Trophoblast cell (in vitro differentiated cells and primary cell): Measurements from ENCODE around the gene AP1S1.

ENCODE experiments used
- DNase-seq, 2 donors: peaks; one replicate each; pipeline ENCODE4 v3.0.0-alpha.2; 2016
- H2AFZ ChIP-seq: 2 replicates; pipeline ENCODE4 v1.6.1; 2013; ENCODE audit warnings: low read length, moderate library complexity, mild to moderate bottlenecking; ENCODE audit not compliant: insufficient read depth, poor library complexity
- H2AK5ac ChIP-seq: 2 replicates; pipeline ENCODE4 v1.6.1; 2013; ENCODE audit warnings: mild to moderate bottlenecking, low read length
- H2BK120ac ChIP-seq: 2 replicates; pipeline ENCODE4 v1.6.1; 2013; ENCODE audit warnings: low read length, mild to moderate bottlenecking, moderate library complexity; ENCODE audit not compliant: insufficient read depth, poor library complexity
- H2BK12ac ChIP-seq: 2 replicates; pipeline ENCODE4 v1.6.1; 2013; ENCODE audit warnings: mild to moderate bottlenecking, low read length, moderate library complexity
- H2BK5ac ChIP-seq: 2 replicates; pipeline ENCODE4 v1.6.1; 2013; ENCODE audit warnings: low read length, low read depth, moderate library complexity, mild to moderate bottlenecking; ENCODE audit not compliant: poor library complexity
- H3K14ac ChIP-seq: 2 replicates; pipeline ENCODE4 v1.6.1; 2013; ENCODE audit warnings: mild to moderate bottlenecking, low read length
- H3K18ac ChIP-seq: 2 replicates; pipeline ENCODE4 v1.6.1; 2013; ENCODE audit warnings: mild to moderate bottlenecking, low read length
- H3K23ac ChIP-seq: 2 replicates; pipeline ENCODE4 v1.6.1; 2013; ENCODE audit warnings: low read length
- H3K27ac ChIP-seq: 2 replicates; pipeline ENCODE4 v1.5.1; 2013; ENCODE audit warnings: low read depth, mild to moderate bottlenecking, inconsistent platforms, low read length, moderate library complexity
- H3K27me3 ChIP-seq: 2 replicates; pipeline ENCODE4 v1.6.1; 2013; ENCODE audit warnings: inconsistent platforms, mild to moderate bottlenecking, low read length, moderate library complexity; ENCODE audit not compliant: insufficient read depth
- H3K36me3 ChIP-seq, 2 experiments: 1 replicate in 1 of 2; 2 replicates in 1 of 2; pipeline ENCODE4 v1.6.1; 2013; ENCODE audit warnings: low read length in 2 of 2, mild to moderate bottlenecking in 2 of 2, moderate library complexity in 1 of 2; ENCODE audit not compliant: insufficient read depth in 2 of 2, control insufficient read depth in 1 of 2
- H3K4ac ChIP-seq: 2 replicates; pipeline ENCODE4 v1.6.1; 2013; ENCODE audit warnings: low read depth, mild to moderate bottlenecking, low read length, moderate library complexity
- H3K4me1 ChIP-seq, 2 experiments: 1 replicate in 1 of 2; 2 replicates in 1 of 2; pipeline ENCODE4 v1.6.1; 2013; ENCODE audit warnings: low read length in 2 of 2, mild to moderate bottlenecking in 2 of 2, moderate library complexity in 1 of 2; ENCODE audit not compliant: insufficient read depth in 2 of 2, control insufficient read depth in 1 of 2
- H3K4me2 ChIP-seq: 2 replicates; pipeline ENCODE4 v1.6.1; 2013; ENCODE audit warnings: inconsistent platforms, mild to moderate bottlenecking, low read length, moderate library complexity
- H3K4me3 ChIP-seq: 2 replicates; pipeline ENCODE4 v1.5.1; 2013; ENCODE audit warnings: mild to moderate bottlenecking, low read depth, low read length, inconsistent platforms
- H3K79me1 ChIP-seq: one replicate; pipeline ENCODE4 v1.6.1; 2013; ENCODE audit warnings: low read length
- H3K79me2 ChIP-seq: 2 replicates; pipeline ENCODE4 v1.6.1; 2013; ENCODE audit warnings: low read length, mild to moderate bottlenecking; ENCODE audit not compliant: control insufficient read depth, insufficient read depth, poor library complexity
- H3K9ac ChIP-seq: 2 replicates; pipeline ENCODE4 v1.6.1; 2013; ENCODE audit warnings: mild to moderate bottlenecking, low read length
- H3K9me3 ChIP-seq: 2 replicates; pipeline ENCODE4 v1.6.1; 2013; ENCODE audit warnings: low read depth, mild to moderate bottlenecking, control low read depth, inconsistent platforms, low read length; ENCODE audit not compliant: insufficient read depth
- H4K12ac ChIP-seq: 2 replicates; pipeline ENCODE4 v1.6.1; 2013; ENCODE audit warnings: low read depth, mild to moderate bottlenecking, low read length, moderate library complexity
- H4K8ac ChIP-seq: 2 replicates; pipeline ENCODE4 v1.6.1; 2013; ENCODE audit warnings: low read depth, mild to moderate bottlenecking, low read length, moderate library complexity
- H4K91ac ChIP-seq: one replicate; pipeline ENCODE4 v1.6.1; 2013; ENCODE audit warnings: low read depth, mild to moderate bottlenecking, low read length, moderate library complexity
- WGBS: extraction: QIAGEN DNeasy Blood & Tissue Kit; methylation state at CpG from one replicate; pipeline ENCODE4 v1.1.7; 2013; ENCODE audit warnings: missing lambda C conversion rate; ENCODE audit not compliant: insufficient read length, insufficient coverage; ENCODE audit errors: extremely low coverage; 5-methylcytosine and 5-hydroxymethylcytosine counted together

AP1S1 gene

DNA sequence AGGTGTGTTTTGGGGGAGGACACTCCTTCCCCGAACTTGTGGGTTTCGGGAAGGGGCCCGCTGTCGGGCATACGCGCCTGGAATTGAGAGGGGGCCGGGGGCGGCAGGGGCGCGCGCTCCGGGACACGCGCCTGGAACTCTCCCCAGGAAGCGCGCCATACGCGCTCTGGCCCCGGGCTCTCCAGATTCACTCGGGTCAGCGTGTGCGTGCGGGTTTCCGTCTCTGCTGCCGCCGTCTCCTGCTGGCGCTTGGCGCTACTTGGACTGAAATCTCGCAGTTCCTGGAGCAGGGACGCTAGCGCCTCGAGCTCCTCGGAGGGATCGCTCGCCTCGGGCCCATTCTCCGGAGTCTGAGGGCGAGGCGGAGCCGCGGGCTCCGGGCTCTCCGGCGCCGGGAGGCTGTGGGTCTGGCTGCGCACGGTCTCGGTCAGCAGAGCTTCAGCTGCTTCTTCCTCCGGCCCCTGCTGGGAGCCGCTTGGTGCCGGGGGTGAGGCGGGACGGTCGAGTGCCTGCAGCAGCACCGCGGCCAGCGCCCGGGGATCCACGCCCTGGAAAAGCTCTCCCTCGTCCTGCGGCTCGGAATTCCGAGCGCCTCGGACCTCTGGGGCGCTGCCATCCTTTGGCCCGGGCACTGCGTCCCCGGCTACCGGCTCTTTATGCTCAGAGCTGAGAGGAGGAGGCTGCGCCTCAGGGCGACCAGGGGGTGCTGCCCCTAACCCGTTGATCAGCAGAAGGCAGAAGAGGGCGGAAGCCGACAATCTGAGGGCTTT lies 10.0 kb downstream of the AP1S1 start:
- Histone ChIP-seq H3K23ac (no peak overlapping the region), H4K12ac (no peak overlapping the region), H3K9me3 (no peaks in the 10 kb centered on the region), H3K36me3 (peaks cover 7% of the 10 kb centered on the region in 2 experiments), H3K4me3 (peak overlapping the region; percentile 65), H3K4me2 (peak overlapping the region; percentile 70), H2BK12ac (no peak overlapping the region), H3K4ac (no peak overlapping the region), H3K14ac (no peak overlapping the region), H2BK5ac (no peak overlapping the region), H3K4me1 (peaks cover 55 to 75% of the 10 kb centered on the region in 2 experiments), H3K18ac (no peak overlapping the region), H4K8ac (no peak overlapping the region), H3K27me3 (peaks cover 9% of the 10 kb centered on the region), H3K79me1 (peaks cover 14% of the 10 kb centered on the region), H3K27ac (peak overlapping the region; percentile 45), H3K79me2 (no peaks in the 10 kb centered on the region), H3K9ac (no peak overlapping the region), H2BK120ac (no peak overlapping the region), H4K91ac (peak overlapping the region; percentile 56), H2AK5ac (no peak overlapping the region), H2AFZ (peak overlapping the region; percentile 18)
- no CpG with 5 or more reads among the region's 75 CpGs for WGBS
- DNase-seq = peak; percentile 73 to 75

DNA sequence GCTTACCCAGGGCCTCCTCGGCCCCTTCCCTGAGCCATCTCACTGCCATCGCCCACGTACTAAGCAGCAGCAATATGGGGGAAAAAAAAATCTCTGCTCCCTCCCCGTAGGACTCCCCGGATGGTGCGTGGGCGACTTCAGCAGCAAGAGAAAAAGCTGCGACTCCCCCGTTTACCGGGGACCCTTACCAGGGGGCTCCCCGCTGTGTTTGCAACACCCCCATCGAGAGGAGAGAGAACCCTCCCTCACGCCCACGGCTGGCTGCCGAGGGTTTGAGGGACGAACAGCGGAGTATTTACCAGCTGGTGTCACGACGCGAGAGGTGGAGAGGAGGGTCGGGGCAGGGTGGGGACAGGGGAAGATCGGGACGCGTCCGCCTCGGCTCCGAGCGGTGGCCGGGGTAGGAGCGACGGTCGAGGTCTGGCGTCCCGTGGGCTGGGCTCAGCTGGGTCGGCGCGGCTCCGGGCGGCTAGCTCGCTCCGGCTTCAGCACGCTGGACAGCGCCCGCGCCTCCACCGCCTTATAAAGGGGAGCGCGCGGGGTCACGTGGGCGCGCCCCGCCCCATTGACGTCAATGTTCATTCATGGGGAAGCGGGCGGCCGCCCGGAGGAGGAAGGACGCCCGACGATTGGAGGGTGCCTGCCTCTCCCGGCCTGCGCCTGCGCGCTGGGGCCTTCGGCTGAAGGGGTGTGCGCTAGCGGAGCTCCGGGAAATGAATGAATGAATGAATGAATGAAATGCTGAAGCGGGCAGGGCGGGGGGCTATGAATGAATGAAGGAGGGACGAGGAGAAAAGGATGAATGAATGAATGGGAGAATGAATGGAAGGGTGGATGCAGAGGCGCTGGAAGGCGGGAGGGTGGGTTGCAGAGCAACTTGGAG lies 11.0 kb downstream of the AP1S1 start, which contains the start of gene VGF:
TSS of gene VGF (minus strand) at position 495 of the 883 bp plus-strand sequence. CDS start 726 bp downstream, outside the sequence.
- H3K27me3 ChIP-seq = peaks cover 14% of the 10 kb centered on the region
- peaks cover 1% of the 10 kb centered on the region in 2 experiments for H3K36me3 ChIP-seq
- WGBS = no CpG with 5 or more reads among the region's 74 CpGs
- no peak within 1 kb of the TSS for H3K27ac ChIP-seq
- H3K79me1 ChIP-seq = peaks cover 10% of the 10 kb centered on the region
- H2BK120ac ChIP-seq = no peak within 1 kb of the TSS
- H4K91ac ChIP-seq = no peak within 1 kb of the TSS
- H3K23ac ChIP-seq = no peak within 1 kb of the TSS
- H3K18ac ChIP-seq = no peak within 1 kb of the TSS
- H3K79me2 ChIP-seq = no peaks in the 10 kb centered on the region
- DNase-seq = peak; percentile 89 to 97
- H2AFZ ChIP-seq = peak within 1 kb of the TSS; percentile 18
- H3K9ac ChIP-seq = no peak within 1 kb of the TSS
- peaks cover 49 to 71% of the 10 kb centered on the region in 2 experiments for H3K4me1 ChIP-seq
- H3K9me3 ChIP-seq = no peaks in the 10 kb centered on the region
- H2BK12ac ChIP-seq = no peak within 1 kb of the TSS
- H4K12ac ChIP-seq = no peak within 1 kb of the TSS
- H3K4ac ChIP-seq = no peak within 1 kb of the TSS
- peak within 1 kb of the TSS; percentile 70 for H3K4me2 ChIP-seq
- H2BK5ac ChIP-seq = no peak within 1 kb of the TSS
- H2AK5ac ChIP-seq = no peak within 1 kb of the TSS
- H4K8ac ChIP-seq = no peak within 1 kb of the TSS
- no peak within 1 kb of the TSS for H3K4me3 ChIP-seq
- no peak within 1 kb of the TSS for H3K14ac ChIP-seq

DNA sequence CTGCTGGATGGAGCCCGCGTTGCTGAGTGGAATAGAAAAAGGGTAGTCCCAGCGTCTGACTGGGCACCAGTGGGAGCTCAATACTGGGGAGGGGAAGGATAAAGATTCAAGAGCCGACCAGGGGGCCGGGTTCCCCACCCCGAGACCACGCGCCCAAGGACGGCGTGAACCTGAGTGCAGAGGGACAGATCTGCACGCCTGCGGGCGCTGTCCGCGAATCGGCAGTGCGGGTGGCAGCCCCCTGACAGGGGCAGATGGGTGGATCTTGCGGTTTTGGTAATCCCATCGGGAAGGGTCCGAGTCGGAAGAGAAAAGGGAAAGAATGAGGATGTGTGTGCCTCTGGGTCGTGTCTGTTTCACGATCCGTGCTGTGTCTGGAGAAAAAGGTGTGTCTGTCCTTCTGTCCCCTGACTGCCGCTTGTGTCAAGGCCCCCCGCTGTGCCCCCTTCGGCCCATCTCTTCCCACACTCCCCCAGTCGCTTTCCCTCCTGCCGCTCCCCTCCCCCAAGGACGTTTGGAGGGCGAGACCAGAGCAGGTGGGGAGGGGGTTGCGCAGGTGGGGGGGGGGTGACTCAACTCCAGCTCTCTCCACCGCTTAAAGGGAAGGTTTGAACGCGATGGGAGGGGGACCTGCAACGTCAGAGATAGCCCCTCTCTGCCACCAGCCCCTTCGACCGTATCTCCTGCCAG lies 11.8 kb downstream of the AP1S1 start:
- H3K18ac ChIP-seq = no peak overlapping the region
- no peak overlapping the region for H3K4me3 ChIP-seq
- H3K27ac ChIP-seq = no peak overlapping the region
- H4K8ac ChIP-seq = no peak overlapping the region
- H3K79me1 ChIP-seq = peaks cover 8% of the 10 kb centered on the region
- no peaks in the 10 kb centered on the region for H3K36me3 ChIP-seq
- H2BK120ac ChIP-seq = no peak overlapping the region
- H2BK12ac ChIP-seq = no peak overlapping the region
- no peaks in the 10 kb centered on the region for H3K9me3 ChIP-seq
- no peak overlapping the region for H4K91ac ChIP-seq
- no peak overlapping the region for H3K23ac ChIP-seq
- peaks cover 22% of the 10 kb centered on the region for H3K27me3 ChIP-seq
- DNase-seq = no peak
- H3K4me2 ChIP-seq = peak overlapping the region; percentile 66
- no CpG with 5 or more reads among the region's 38 CpGs for WGBS
- no peak overlapping the region for H4K12ac ChIP-seq
- H3K14ac ChIP-seq = no peak overlapping the region
- no peak overlapping the region for H3K9ac ChIP-seq
- H2AK5ac ChIP-seq = no peak overlapping the region
- no peaks in the 10 kb centered on the region for H3K79me2 ChIP-seq
- H2AFZ ChIP-seq = no peak overlapping the region
- H2BK5ac ChIP-seq = no peak overlapping the region
- H3K4me1 ChIP-seq = peaks cover 48 to 67% of the 10 kb centered on the region in 2 experiments
- H3K4ac ChIP-seq = no peak overlapping the region

DNA sequence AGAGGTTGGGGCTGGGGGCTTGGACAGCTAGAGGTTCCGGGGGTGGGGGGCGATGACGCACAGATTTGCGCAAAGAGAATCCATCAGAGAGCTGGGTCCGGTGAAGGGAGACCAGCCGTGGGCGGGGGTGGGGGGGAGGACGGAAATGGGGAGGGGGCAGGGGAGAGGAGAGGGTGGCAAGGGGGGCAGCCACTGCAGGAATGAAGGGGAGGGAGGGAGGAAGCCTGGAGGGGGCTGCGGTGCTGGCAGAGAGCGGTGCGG lies 12.3 kb downstream of the AP1S1 start:
- no peak overlapping the region for H3K4me3 ChIP-seq
- no peak overlapping the region for H3K14ac ChIP-seq
- H3K79me2 ChIP-seq = no peaks in the 10 kb centered on the region
- peaks cover 8% of the 10 kb centered on the region for H3K79me1 ChIP-seq
- no peak overlapping the region for H4K8ac ChIP-seq
- peak overlapping the region; percentile 37 for H3K4me2 ChIP-seq
- no peak overlapping the region for H4K91ac ChIP-seq
- no peak overlapping the region for H2BK5ac ChIP-seq
- no peaks in the 10 kb centered on the region for H3K9me3 ChIP-seq
- no peak overlapping the region for H3K18ac ChIP-seq
- H3K23ac ChIP-seq = no peak overlapping the region
- DNase-seq = no peak
- no peaks in the 10 kb centered on the region for H3K36me3 ChIP-seq
- no peak overlapping the region for H3K27ac ChIP-seq
- peaks cover 45 to 62% of the 10 kb centered on the region in 2 experiments for H3K4me1 ChIP-seq
- no peak overlapping the region for H2BK120ac ChIP-seq
- no peak overlapping the region for H2AFZ ChIP-seq
- no peak overlapping the region for H3K4ac ChIP-seq
- peaks cover 26% of the 10 kb centered on the region for H3K27me3 ChIP-seq
- no CpG with 5 or more reads among the region's 11 CpGs for WGBS
- H4K12ac ChIP-seq = no peak overlapping the region
- no peak overlapping the region for H2AK5ac ChIP-seq
- no peak overlapping the region for H2BK12ac ChIP-seq
- no peak overlapping the region for H3K9ac ChIP-seq
